Cerebellar cortex (tissue), 1 donor: ENCODE measurements around the gene PRKAR2B.

ENCODE experiments used
- DNase-seq: peaks from one replicate; pipeline ENCODE4 v3.0.0-alpha.2; 2015; ENCODE audit warnings: low spot score

Gene PRKAR2B

GRCh38 chr7:107158028-107158427 lies 113.5 kb downstream of the PRKAR2B start:
- no peak for DNase-seq

GRCh38 chr7:107160389-107160788 lies 115.9 kb downstream of the PRKAR2B start:
- no peak for DNase-seq

GRCh38 chr7:107161415-107161814 lies 116.9 kb downstream of the PRKAR2B start:
- no peak for DNase-seq

GRCh38 chr7:107162475-107162874 lies 118.0 kb downstream of the PRKAR2B start:
- no peak for DNase-seq

- DNase-seq: no peak
These were observed 119.6 kb downstream of the PRKAR2B start for GRCh38 chr7:107164092-107164491.

GRCh38 chr7:107165341-107165740 lies 120.8 kb downstream of the PRKAR2B start:
- no peak for DNase-seq

- no peak for DNase-seq
These were observed 122.4 kb downstream of the PRKAR2B start for GRCh38 chr7:107166736-107167426.

- DNase-seq: peak; percentile 76
These were observed 123.2 kb downstream of the PRKAR2B start for GRCh38 chr7:107167483-107168232.

- DNase-seq: peak; percentile 100
These were observed 124.0 kb downstream of the PRKAR2B start, which contains the start of gene HBP1 for GRCh38 chr7:107168233-107169119. HBP1 (plus strand) TSS chr7:107169003; CDS start chr7:107179894, 10,891 bp downstream.

GRCh38 chr7:107169120-107170050 lies 124.9 kb downstream of the PRKAR2B start:
- DNase-seq: peak; percentile 99

- DNase-seq: no peak
These were observed 125.8 kb downstream of the PRKAR2B start for GRCh38 chr7:107170051-107170915.

GRCh38 chr7:107171496-107171895 lies 127.0 kb downstream of the PRKAR2B start:
- DNase-seq: no peak

- DNase-seq: no peak
These were observed 127.9 kb downstream of the PRKAR2B start for GRCh38 chr7:107172276-107173032.

GRCh38 chr7:107173191-107173590 lies 128.7 kb downstream of the PRKAR2B start:
- DNase-seq: no peak

- DNase-seq: no peak
These were observed 129.3 kb downstream of the PRKAR2B start for GRCh38 chr7:107173691-107174406.

GRCh38 chr7:107179326-107180164 lies 135.0 kb downstream of the PRKAR2B start:
- no peak for DNase-seq

GRCh38 chr7:107180378-107180777 lies 135.9 kb downstream of the PRKAR2B start:
- DNase-seq: no peak

- DNase-seq: no peak
These were observed 136.7 kb downstream of the PRKAR2B start for GRCh38 chr7:107181172-107181571.
